ENCODE results near the gene CRYBA1.
"Not testable (repeated sequence)": the region's sequence is repeated elsewhere in the genome, so short reads cannot be mapped to it uniquely, and the experiment has no call there.

Gene CRYBA1, protein sequence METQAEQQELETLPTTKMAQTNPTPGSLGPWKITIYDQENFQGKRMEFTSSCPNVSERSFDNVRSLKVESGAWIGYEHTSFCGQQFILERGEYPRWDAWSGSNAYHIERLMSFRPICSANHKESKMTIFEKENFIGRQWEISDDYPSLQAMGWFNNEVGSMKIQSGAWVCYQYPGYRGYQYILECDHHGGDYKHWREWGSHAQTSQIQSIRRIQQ

DNA sequence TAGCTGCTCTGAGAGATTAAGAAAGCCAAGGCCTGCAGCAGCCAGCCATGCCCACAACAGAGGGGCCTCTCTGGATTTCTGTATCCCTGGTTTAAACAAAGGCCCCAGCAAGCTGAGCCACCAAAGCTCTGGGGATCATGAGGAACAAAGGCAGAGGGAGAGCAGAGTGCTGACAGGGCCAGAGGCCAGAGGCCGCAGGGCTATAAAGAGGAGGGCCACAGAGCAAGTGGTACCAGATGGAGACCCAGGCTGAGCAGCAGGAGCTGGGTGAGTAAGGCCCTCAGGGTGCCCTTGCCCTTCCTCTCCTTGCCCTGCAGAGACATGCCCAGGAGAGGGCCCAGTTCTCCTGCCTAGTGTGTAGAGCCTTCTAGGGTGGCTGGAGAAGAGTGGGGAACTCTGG lies at the start of gene CRYBA1:
CRYBA1 (plus strand) TSS at position 232 of the 400 bp plus-strand sequence; CDS start at position 237, 5 bp downstream.
- no peak within 1 kb of the TSS for H3K4me3 ChIP-seq (ENCODE audit: low read length)
- H3K9ac ChIP-seq (ENCODE audit: low read length) = no peak within 1 kb of the TSS
- no peaks in the 10 kb centered on the region for H3K36me3 ChIP-seq (replicated peaks; ENCODE audit: low read depth, low read length)
- no peak within 1 kb of the TSS for H3K27ac ChIP-seq (ENCODE audit: low read length)
- no peaks in the 10 kb centered on the region for H3K27me3 ChIP-seq (ENCODE audit: low read depth, low read length)
- H2AFZ ChIP-seq (ENCODE audit: low read depth, low read length) = no peak within 1 kb of the TSS
- no peaks in the 10 kb centered on the region for H3K9me3 ChIP-seq (ENCODE audit: insufficient read depth, low read length)
- H3K4me1 ChIP-seq (ENCODE audit: low read length) = peaks cover 6% of the 10 kb centered on the region; the same call in 1 of the 2 replicates
- TF ChIP-seq EZH2phosphoT487 (IDR thresholded peaks at IDR 0.05; ENCODE audit: low read depth) = no peak
- TF ChIP-seq, protein P1, sequence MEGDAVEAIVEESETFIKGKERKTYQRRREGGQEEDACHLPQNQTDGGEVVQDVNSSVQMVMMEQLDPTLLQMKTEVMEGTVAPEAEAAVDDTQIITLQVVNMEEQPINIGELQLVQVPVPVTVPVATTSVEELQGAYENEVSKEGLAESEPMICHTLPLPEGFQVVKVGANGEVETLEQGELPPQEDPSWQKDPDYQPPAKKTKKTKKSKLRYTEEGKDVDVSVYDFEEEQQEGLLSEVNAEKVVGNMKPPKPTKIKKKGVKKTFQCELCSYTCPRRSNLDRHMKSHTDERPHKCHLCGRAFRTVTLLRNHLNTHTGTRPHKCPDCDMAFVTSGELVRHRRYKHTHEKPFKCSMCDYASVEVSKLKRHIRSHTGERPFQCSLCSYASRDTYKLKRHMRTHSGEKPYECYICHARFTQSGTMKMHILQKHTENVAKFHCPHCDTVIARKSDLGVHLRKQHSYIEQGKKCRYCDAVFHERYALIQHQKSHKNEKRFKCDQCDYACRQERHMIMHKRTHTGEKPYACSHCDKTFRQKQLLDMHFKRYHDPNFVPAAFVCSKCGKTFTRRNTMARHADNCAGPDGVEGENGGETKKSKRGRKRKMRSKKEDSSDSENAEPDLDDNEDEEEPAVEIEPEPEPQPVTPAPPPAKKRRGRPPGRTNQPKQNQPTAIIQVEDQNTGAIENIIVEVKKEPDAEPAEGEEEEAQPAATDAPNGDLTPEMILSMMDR (IDR thresholded peaks at IDR 0.05; ENCODE audit: low read depth, low read length) = no peak
- no peaks in the 10 kb centered on the region for H3K79me2 ChIP-seq (ENCODE audit: low read length)
- H3K4me2 ChIP-seq (ENCODE audit: low read length) = no peak within 1 kb of the TSS
- H4K20me1 ChIP-seq (ENCODE audit: insufficient read depth, low read length) = no peaks in the 10 kb centered on the region

DNA sequence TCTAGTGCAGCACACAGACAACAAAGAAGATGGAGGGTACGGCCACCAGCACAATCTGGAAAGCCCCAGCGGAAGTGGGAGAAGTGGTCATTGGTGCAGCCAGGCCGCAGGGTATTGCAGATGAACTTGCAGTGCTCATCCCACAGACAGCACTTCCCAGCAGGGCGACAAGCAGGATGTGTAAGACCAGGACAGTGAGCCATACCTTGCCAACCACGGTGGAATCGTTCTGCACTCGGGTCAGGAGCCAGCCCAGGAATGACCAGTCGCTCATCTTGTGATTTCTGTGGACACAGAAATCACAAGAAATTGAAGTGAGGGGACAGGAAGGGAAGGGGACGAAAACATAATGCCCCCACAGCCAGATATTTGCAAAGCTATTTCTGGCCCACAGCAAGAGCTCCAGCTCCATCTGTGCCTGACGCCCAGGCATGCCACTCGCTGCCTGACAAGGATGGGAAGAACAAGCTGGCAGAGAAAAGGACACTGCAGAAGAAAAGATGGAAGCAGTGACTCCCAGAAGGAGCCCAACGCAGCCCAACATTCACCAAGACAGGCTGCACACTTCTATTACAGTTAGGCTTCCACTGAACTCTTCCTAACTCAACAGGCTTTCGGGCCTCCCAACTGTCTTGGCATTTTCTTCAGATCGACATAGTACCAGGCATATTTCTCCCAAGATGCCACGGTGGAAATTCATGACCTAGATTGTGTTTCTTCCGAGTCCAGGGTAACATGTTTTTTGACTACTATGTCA lies 49.0 kb upstream of the CRYBA1 start:
- H3K9ac ChIP-seq (ENCODE audit: low read length) = no peak overlapping the region
- H3K4me3 ChIP-seq (ENCODE audit: low read length) = no peak overlapping the region
- H3K4me1 ChIP-seq (ENCODE audit: low read length) = peaks cover 42% of the 10 kb centered on the region
- no peaks in the 10 kb centered on the region for H4K20me1 ChIP-seq (ENCODE audit: insufficient read depth, low read length)
- H3K36me3 ChIP-seq (replicated peaks; ENCODE audit: low read depth, low read length) = no peaks in the 10 kb centered on the region
- no peak overlapping the region for H2AFZ ChIP-seq (ENCODE audit: low read depth, low read length)
- no peaks in the 10 kb centered on the region for H3K79me2 ChIP-seq (ENCODE audit: low read length)
- no peaks in the 10 kb centered on the region for H3K9me3 ChIP-seq (ENCODE audit: insufficient read depth, low read length)
- TF ChIP-seq, protein P1 (IDR thresholded peaks at IDR 0.05; ENCODE audit: low read depth, low read length) = no peak
- TF ChIP-seq EZH2phosphoT487 (IDR thresholded peaks at IDR 0.05; ENCODE audit: low read depth) = no peak
- no peaks in the 10 kb centered on the region for H3K27me3 ChIP-seq (ENCODE audit: low read depth, low read length)
- 0 out of 2 replicates have a peak overlapping the region, but pooled peaks have one; percentile 19 for H3K4me2 ChIP-seq (ENCODE audit: low read length)
- H3K27ac ChIP-seq (ENCODE audit: low read length) = no peak overlapping the region

DNA sequence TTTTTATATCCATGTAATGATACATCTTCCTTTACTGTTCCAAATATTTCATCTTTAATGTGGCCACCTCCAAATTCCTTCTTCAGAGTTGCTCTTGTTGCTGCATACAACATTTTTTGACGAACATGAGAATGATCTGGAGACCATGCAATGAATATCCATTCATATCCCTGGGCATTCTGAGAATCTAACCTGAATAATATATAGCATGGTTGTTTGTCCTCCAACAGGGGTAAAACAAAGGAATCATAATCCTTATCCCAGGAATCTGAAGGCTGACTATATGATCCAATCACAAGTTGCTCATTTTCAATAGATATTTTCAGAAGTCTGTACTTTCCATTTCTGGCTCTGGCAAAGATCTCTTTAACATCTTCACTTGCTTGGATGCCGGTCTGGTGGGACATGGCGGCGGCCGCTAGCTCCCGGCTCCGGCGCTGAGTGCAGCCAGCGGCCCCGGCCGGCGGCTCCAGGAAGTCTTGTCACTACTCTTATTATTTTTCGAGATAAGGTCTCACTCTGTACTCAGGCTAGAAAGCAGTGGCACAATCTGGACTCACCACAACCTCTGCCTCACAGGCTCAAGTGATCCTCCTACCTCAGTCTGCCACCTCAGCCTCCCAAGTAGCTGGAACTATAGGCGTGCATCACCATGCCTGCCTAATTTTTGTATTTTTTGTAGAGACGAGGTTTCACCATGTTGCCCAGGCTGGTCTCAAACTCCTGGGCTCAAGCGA lies 42.4 kb upstream of the CRYBA1 start:
- H3K36me3 ChIP-seq (replicated peaks; ENCODE audit: low read depth, low read length); H3K4me2 ChIP-seq (ENCODE audit: low read length); H3K9me3 ChIP-seq (ENCODE audit: insufficient read depth, low read length); H3K27me3 ChIP-seq (ENCODE audit: low read depth, low read length); H3K4me3 ChIP-seq (ENCODE audit: low read length); H2AFZ ChIP-seq (ENCODE audit: low read depth, low read length); H3K9ac ChIP-seq (ENCODE audit: low read length); H3K79me2 ChIP-seq (ENCODE audit: low read length); H4K20me1 ChIP-seq (ENCODE audit: insufficient read depth, low read length); H3K27ac ChIP-seq (ENCODE audit: low read length): not testable (repeated sequence)
- H3K4me1 ChIP-seq (ENCODE audit: low read length) = peaks cover 13% of the 10 kb centered on the region

DNA sequence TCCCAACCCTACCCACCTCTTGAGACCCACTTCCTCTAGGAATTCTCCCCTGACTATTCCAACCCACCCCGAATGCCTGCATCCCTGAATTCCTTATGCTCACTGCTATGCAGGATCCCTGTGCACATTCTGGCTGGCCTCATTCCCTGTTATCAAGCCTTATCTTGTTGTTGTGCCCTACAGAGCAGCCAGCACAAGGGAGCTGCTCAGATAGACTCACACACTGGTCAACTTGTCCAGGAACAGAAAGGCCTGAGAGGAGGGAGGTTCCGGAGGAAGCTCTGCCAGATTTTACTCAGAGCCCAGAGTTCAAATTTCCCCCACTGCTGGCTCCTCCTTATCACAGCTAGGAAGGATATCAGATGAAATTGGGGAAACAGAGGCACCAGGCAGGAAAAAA lies 41.6 kb upstream of the CRYBA1 start:
- Histone ChIP-seq H3K27me3 (ENCODE audit: low read depth, low read length) (0 out of 2 replicates have a peak, but pooled peaks cover 2% of the 10 kb centered on the region), H3K4me1 (ENCODE audit: low read length) (peaks cover 5% of the 10 kb centered on the region), H3K36me3 (replicated peaks; ENCODE audit: low read depth, low read length) (no peaks in the 10 kb centered on the region), H3K9ac (ENCODE audit: low read length) (no peak overlapping the region), H3K9me3 (ENCODE audit: insufficient read depth, low read length) (no peaks in the 10 kb centered on the region), H3K27ac (ENCODE audit: low read length) (no peak overlapping the region), H2AFZ (ENCODE audit: low read depth, low read length) (no peak overlapping the region), H3K4me2 (ENCODE audit: low read length) (no peak overlapping the region), H4K20me1 (ENCODE audit: insufficient read depth, low read length) (no peaks in the 10 kb centered on the region), H3K79me2 (ENCODE audit: low read length) (no peaks in the 10 kb centered on the region), H3K4me3 (ENCODE audit: low read length) (no peak overlapping the region)
- TF ChIP-seq, protein P1 (IDR thresholded peaks at IDR 0.05; ENCODE audit: low read depth, low read length) = no peak
- no peak for TF ChIP-seq EZH2phosphoT487 (IDR thresholded peaks at IDR 0.05; ENCODE audit: low read depth)

Measured in OCI-LY3 (cell line).